Urinary bladder (tissue), 4 donors: ENCODE measurements around the gene ABTB1. TPM values are rescaled to one million over a fixed set of nuclear protein-coding genes. Genes with fewer than 3 reads are reported as not detected.
"Not testable (repeated sequence)": the region's sequence is repeated elsewhere in the genome, so short reads cannot be mapped to it uniquely, and the experiment has no call there.

Experiments used
- DNase-seq: peaks from one replicate; pipeline ENCODE4 v3.0.0-alpha.2; 2015; ENCODE audit errors: extremely low spot score
- H3K27ac ChIP-seq: one replicate; pipeline ENCODE4 v1.5.1; 2013; ENCODE audit warnings: low read depth, mild to moderate bottlenecking, moderate library complexity
- H3K36me3 ChIP-seq: one replicate; pipeline ENCODE4 v1.6.1; 2013; ENCODE audit warnings: mild to moderate bottlenecking, moderate library complexity; ENCODE audit not compliant: insufficient read depth
- H3K4me1 ChIP-seq: one replicate; pipeline ENCODE4 v1.6.1; 2013; ENCODE audit warnings: mild to moderate bottlenecking, moderate library complexity; ENCODE audit not compliant: insufficient read depth
- H3K4me3 ChIP-seq: one replicate; pipeline ENCODE4 v1.5.1; 2013; ENCODE audit warnings: low read depth, low read length
- WGBS: extraction: QIAGEN DNeasy Blood & Tissue Kit; methylation state at CpG from one replicate; pipeline ENCODE4 v1.1.7; 2013; 5-methylcytosine and 5-hydroxymethylcytosine counted together
- polyA plus RNA-seq: library from polyadenylated mRNA; stranded (reverse); fragments of 200-250 nt; gene quantifications from one replicate; pipeline ENCODE4 v1.2.3, GENCODE V29; 2013
- total RNA-seq: library from RNA; depleted of rRNA; stranded (reverse); fragments of >200 nt; gene quantifications from one replicate; pipeline ENCODE4 v1.2.3, GENCODE V29; 2014
- donor health status: healthy with polysubstance abuse.
- donor health status: healthy.

The ABTB1 gene
- total and polyA plus RNA-seq, 2 donors = 11.4 to 76.6 TPM

DNA sequence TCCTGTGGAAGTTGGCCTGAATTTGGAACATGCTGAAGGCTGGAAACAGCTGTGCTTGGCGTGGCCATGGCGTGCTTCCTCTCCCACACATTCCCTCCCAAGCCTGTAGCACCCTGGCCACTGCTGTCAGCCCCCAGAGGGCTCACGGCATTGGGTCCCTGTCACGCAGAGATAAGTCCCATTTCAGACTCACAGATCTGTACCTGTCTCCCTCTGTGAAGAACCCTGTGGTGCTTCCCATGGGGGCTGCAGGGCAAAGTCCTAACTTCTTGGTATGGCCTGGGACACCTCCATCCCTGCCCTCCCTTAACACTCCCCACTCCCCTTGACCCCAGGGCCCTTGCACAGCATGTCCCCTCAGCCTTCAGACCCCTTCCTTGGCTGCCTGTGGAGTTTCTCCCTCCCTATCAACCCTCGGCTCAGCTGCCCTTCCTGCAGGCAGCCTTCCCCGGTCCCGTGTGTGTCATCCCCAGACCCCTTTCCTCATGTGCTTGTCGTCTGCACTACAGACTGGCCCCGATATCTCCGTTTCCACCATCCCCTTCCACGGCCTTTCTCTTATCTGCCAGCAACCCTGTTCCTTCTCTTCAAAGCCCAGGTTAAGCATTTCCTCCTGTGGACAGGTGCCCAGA, 28.6 kb downstream of the ABTB1 start:
- Histone ChIP-seq H3K36me3 (no peaks in the 10 kb centered on the region), H3K4me1 (peaks cover 2% of the 10 kb centered on the region)
- 72% methylated on average over 11 of the region's 11 CpGs for WGBS

DNA sequence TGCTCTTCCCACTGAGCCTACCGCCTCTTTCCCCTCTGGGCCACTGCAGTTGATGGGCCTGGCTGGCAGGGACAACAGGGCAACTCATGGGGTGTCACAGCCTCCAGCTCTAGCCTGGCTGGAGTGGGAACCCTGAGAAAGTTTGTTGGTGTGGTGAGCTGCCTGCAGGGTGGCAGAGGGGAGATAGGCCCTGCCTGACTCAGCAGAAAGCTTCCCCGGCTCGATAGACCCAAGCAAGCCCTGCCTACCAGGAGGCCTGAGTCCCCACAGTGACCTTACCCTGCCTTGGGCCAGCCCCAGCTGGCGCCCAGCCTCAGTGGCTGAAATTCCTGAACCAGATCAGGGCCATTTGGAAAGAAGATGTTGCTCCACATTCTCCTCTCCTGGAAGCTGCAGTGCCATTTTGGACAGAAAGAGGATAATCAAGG, 29.4 kb downstream of the ABTB1 start:
- no peak overlapping the region for H3K4me3 ChIP-seq

More for the DNA sequence above, 28.6 kb downstream of the ABTB1 start:
- no peak for DNase-seq
- peak overlapping the region; percentile 42 for H3K27ac ChIP-seq
- no peak overlapping the region for H3K4me3 ChIP-seq

DNA sequence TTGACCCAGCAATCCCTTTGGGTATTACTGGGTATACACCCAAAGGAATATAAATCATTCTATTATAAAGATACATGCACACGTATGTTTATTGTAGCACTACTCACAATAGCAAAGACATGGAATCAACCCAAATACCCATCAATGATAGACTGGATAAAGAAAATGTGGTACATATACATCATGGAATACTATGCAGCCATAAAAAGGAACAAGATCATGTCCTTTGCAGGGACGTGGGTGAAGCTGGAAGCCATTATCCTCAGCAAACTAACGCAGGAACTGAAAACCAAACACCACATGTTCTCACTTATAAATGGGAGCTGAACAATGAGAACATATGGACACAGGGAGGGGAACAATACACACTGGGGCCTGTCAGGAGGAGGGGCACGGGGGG, 32.1 kb downstream of the ABTB1 start:
- H3K36me3 ChIP-seq, H3K4me3 ChIP-seq, H3K27ac ChIP-seq, DNase-seq, H3K4me1 ChIP-seq: not testable (repeated sequence)
- WGBS = 91% methylated on average over 4 of the region's 4 CpGs

More for the DNA sequence above, 29.4 kb downstream of the ABTB1 start:
- Histone ChIP-seq H3K27ac (no peak overlapping the region), H3K36me3 (no peaks in the 10 kb centered on the region), H3K4me1 (peaks cover 2% of the 10 kb centered on the region)
- whole genome bisulfite sequencing = 51% methylated on average over 4 of the region's 4 CpGs
- no peak for DNase-seq

DNA sequence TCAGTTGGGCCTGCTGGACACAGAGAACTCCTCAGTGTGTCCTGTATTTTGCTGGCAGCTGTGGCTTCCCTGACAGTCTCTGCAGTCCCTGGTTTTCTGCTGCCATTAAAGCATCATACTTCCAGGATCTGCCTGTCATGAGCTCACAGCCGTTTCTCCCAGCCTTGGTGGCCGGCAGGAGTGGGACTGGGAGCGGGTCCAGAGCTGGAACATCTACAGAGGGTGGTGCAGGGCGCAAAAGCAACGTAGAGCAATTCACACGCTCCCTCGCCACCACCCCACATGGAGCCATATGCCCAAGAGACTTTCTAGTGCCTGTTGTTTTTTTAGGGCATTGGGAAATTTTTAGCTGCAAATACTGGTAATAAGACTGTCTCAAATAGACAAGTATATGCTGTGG, 33.6 kb downstream of the ABTB1 start:
- WGBS = 76% methylated on average over 7 of the region's 7 CpGs
- no peaks in the 10 kb centered on the region for H3K4me1 ChIP-seq
- H3K36me3 ChIP-seq = no peaks in the 10 kb centered on the region
- no peak overlapping the region for H3K4me3 ChIP-seq
- H3K27ac ChIP-seq = no peak overlapping the region
- DNase-seq = no peak

DNA sequence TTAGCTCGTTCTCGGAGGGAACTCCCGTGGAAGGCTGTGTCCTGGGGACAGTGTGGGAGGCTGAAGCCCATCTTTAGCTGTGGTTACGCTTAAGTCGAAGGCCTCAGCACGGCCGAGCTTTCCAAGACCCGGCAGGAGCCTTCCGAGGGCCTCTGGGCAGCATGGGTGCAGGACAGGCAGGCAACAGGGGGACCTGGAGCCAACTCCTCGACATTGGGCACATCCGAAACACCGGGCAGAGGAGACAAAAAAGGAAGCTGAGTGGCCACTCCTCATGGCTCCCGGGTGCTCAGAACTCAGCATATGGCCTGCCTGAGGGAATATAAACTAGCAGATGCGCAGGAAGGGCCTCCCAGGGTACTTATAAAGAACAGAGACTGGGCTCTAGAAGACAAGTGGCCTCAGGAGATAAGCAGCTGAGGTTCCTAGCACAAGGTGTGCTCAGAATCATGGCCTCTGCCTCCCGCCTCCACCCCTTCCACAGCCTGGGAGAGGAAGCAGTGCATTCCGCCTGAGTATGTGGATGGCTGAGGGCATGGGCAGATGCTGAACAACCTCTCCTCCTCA, 34.1 kb downstream of the ABTB1 start:
- Histone ChIP-seq H3K4me1 (no peaks in the 10 kb centered on the region), H3K36me3 (no peaks in the 10 kb centered on the region), H3K27ac (no peak overlapping the region), H3K4me3 (no peak overlapping the region)
- no peak for DNase-seq
- 88% methylated on average over 16 of the region's 16 CpGs for WGBS

DNA sequence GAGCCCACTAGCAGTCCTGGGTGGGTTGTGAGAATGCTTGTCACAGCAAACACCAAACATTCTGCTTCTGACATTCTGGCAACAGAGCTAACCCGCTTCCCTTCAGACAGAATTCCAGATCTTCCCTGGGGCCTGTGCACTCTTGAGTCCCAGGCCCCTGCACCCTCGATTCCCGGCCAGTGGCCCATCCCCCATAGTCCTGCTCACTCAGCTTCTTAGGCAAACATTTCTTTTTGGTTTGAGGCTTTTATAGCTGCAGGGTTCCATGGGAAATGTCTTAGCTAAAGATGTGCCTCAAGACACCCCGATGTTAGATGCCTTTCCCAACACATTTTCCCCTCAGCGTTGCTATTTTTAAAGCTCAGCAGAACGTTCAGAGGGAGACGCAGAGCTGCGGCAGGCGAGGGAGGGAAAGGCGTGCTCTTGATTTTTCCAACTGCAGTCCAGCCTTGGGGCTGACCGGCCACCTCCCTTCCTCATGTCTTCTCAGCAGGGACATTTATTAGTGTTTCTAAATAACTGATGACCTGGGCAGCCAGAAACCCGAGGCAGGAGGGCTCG, 35.2 kb downstream of the ABTB1 start:
- Histone ChIP-seq H3K36me3 (no peaks in the 10 kb centered on the region), H3K27ac (no peak overlapping the region), H3K4me3 (no peak overlapping the region), H3K4me1 (no peaks in the 10 kb centered on the region)
- DNase-seq = no peak
- WGBS = 35% methylated on average over 13 of the region's 13 CpGs

DNA sequence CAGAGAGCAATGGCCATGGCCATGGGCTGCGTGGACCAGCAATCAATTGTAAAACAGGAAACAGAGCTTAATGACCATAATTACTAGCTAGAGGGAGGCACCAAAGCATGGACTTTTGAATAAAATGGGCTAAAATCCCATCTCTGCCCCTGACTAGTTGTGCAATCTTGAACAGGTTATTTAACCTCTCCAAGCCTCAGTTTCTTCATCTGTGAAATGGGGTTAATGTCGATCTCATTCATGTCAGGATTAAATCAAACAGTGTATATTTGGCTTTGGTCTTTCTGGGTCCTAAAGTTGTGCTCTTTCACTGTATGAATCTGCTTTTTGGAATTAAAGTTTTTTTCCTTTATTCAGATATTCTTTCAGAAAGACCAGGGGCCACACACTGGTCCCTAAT, 36.1 kb downstream of the ABTB1 start:
- DNase-seq = no peak
- Histone ChIP-seq H3K27ac (no peak overlapping the region), H3K4me3 (no peak overlapping the region), H3K36me3 (no peaks in the 10 kb centered on the region), H3K4me1 (no peaks in the 10 kb centered on the region)
- WGBS = 88% methylated on average over 2 of the region's 2 CpGs

DNA sequence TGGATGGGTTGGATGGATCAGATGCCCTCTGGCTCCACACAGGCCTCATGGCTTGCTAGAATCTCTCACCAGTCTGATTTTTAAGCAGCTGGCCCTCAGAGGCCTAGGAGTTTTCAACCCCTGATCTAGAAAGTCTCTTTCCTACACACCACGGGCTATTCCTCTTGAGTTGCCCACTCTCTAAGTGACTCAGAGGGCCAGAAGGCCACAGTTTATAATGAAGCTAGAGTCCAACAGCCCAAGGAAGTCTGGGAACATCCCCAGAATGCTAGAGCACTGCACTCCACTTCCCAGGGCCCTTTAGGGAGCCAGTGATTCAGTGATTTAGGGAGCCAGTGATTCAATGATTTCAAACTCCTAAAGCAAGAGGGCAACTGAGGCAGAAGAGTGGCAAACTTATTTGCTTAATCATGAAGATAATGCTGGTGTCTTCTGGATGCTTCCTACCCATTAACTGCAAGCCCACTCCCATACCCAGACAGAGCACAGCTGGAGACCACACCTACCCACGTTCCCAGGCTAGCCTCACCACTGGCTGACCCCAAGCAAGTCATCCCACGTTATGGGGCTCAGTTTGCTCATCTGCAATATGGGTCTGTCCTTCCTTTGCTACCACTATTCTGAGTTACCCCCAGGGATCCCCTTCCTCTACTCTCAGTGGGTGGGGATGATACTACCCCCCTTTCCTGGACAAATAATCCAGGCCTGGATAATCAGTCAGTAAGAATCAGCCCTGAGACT, 36.7 kb downstream of the ABTB1 start:
- H3K4me3 ChIP-seq = no peak overlapping the region
- no peaks in the 10 kb centered on the region for H3K36me3 ChIP-seq
- no peaks in the 10 kb centered on the region for H3K4me1 ChIP-seq
- DNase-seq = no peak
- H3K27ac ChIP-seq = no peak overlapping the region
- 67% methylated on average over 3 of the region's 3 CpGs for WGBS

DNA sequence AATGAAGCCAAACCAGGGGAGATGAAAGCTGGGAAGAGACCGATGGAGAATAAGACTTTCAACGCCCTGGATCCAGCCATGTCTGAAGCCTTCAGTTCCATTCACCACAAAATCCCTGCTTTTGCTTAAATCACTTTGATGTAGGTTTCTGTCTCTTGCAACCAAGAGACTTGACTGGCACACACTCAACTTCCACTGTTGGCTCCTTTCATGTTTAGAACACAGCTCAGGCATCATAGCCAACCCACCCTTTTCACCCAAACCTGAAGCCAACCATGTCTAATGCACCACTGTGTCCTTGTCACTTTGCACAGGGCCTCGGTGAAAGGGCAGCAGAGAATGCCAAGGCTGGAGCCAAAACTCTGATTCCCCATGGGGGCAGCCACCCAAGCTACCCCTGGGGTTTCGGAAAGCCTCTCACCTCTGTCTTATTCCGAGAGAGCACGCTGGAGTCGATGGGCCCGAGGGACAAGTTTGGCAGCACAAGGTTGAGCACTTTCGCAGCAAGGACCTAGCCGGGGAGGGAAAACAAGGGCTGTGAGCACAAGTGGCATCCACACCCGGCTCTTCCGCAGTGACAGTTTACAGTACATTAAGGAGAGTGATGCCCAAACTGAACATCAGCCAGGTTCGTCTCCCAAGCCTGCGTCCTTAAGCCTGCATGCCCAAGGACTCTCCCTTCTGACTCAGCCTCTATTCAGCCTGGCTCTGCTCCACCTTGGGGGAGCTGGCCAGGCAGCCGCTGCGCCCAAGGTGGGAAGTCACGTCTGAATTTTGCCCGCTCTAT, 37.6 kb downstream of the ABTB1 start:
- no peaks in the 10 kb centered on the region for H3K4me1 ChIP-seq
- no peak overlapping the region for H3K4me3 ChIP-seq
- no peak for DNase-seq
- H3K27ac ChIP-seq = no peak overlapping the region
- H3K36me3 ChIP-seq = no peaks in the 10 kb centered on the region
- 75% methylated on average over 18 of the region's 18 CpGs for WGBS

DNA sequence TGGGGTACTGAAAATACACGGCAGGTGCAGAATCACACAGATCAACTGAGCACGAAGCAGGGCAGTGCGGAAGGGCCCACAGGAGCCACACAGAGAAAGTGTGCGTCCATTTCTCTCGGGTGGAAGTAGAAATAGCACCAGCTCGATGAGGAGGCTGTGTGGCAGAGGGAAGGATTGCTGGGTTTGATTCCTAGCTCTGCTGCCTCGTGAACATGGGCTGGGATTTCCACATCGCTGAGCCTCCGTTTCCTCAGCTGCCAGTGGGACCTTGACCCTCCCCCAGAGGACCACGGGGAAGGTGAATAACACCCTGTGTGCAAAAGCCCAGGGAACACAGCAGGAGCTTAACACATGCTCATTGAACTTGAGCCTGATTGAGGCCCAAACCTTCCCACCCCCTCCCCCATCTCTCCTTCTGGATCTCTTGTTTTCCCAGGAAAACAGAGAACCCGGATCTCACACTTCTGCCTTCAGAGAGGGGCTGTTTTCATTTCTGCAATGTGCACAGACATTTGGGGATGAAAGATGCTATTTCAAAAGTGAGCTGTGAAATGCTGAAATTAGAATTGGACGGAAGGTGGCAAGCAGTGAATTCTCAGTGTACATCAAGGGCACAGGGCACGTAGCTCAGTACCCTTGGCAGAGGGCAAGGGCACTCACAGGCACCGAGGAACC, 38.4 kb downstream of the ABTB1 start:
- Histone ChIP-seq H3K4me1 (no peaks in the 10 kb centered on the region), H3K4me3 (no peak overlapping the region), H3K27ac (no peak overlapping the region), H3K36me3 (no peaks in the 10 kb centered on the region)
- no peak for DNase-seq
- 81% methylated on average over 14 of the region's 14 CpGs for WGBS

DNA sequence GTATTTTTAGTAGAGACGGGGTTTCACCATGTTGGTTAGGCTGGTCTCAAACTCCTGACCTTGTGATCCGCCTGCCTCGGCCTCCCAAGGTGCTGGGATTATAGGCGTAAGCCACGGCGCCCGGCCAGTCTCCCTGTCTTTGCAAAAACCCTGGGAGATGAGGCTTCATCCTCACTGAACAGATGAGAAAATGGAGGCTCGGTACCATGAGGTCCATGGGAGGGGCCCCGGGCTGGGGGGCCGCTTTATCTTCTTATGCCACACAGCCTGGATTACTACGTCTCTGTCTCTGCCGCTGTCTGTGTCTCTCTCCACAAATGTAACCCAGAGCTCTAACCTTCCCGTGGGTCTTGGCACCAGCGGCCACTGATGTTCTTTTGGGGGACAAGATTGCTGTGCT, 39.1 kb downstream of the ABTB1 start:
- no peak for DNase-seq
- H3K4me1 ChIP-seq = no peaks in the 10 kb centered on the region
- no peaks in the 10 kb centered on the region for H3K36me3 ChIP-seq
- H3K4me3 ChIP-seq = no peak overlapping the region
- H3K27ac ChIP-seq = no peak overlapping the region
- WGBS = 91% methylated on average over 14 of the region's 14 CpGs

DNA sequence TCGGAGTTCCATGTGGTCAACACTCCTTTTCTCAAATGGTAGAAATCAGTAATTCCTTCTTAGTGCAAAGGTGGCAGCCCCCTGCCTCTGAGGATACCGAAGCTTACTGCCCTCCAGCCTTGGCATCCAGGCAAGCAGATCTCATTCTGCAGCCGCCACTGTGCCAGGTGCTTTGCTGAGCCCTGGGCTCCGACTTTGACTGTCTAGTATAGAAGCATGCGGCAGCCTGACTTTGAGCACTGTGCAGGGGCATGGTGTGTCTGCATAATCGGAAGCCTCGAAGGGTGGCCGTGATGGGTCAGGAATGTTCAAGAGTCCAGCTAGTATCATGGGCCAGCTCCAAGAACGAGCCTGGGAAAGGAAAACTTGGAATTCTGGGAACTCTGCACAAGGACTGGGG, 39.7 kb downstream of the ABTB1 start:
- Histone ChIP-seq H3K4me1 (no peaks in the 10 kb centered on the region), H3K4me3 (no peak overlapping the region), H3K27ac (no peak overlapping the region), H3K36me3 (no peaks in the 10 kb centered on the region)
- WGBS = 82% methylated on average over 9 of the region's 9 CpGs
- no peak for DNase-seq
